Lung (tissue), 12 donors: ENCODE data around the gene NSMCE1. TPM values are rescaled to one million over a fixed set of nuclear protein-coding genes. Genes with fewer than 3 reads are reported as not detected.
A peak's percentile ranks its signal among the peaks of the same experiment; 100 is the strongest.
"Not testable (repeated sequence)": the region's sequence is repeated elsewhere in the genome, so short reads cannot be mapped to it uniquely, and the experiment has no call there.

Experiments used
- ATAC-seq: fragments of 200-7000 bp; cut with Tn5 transposase; one replicate; pipeline ENCODE4 v1.9.1; 2020; ENCODE audit warnings: moderate number of reproducible peaks; ENCODE audit not compliant: insufficient read depth, low FRiP score
- DNase-seq, 3 donors: peaks; one replicate each; pipeline ENCODE4 v3.0.0-alpha.2; 2013 to 2017
- H3K27ac ChIP-seq, 2 donors: one replicate each; pipeline ENCODE4 v1.5.1; 2013; ENCODE audit warnings: mild to moderate bottlenecking in 2 of 2, moderate library complexity in 2 of 2, control low read depth in 1 of 2, inconsistent platforms in 1 of 2, low read depth in 1 of 2, low read length in 1 of 2
- H3K27me3 ChIP-seq, 3 donors: one replicate each; pipeline ENCODE4 v1.5.1; 2013; ENCODE audit warnings: low read length in 2 of 3; ENCODE audit not compliant: control insufficient read depth in 3 of 3, insufficient read depth in 3 of 3
- H3K36me3 ChIP-seq, 4 donors: one replicate each; pipeline ENCODE4 v1.5.1; 2013; ENCODE audit warnings: low read length in 4 of 4, mild to moderate bottlenecking in 1 of 4, moderate library complexity in 1 of 4; ENCODE audit not compliant: control insufficient read depth in 4 of 4, insufficient read depth in 4 of 4
- H3K4me1 ChIP-seq, 5 donors: one replicate each; pipeline ENCODE4 v1.5.1; 2013; ENCODE audit warnings: low read length in 5 of 5, mild to moderate bottlenecking in 2 of 5, moderate library complexity in 1 of 5; ENCODE audit not compliant: control insufficient read depth in 5 of 5, insufficient read depth in 5 of 5
- H3K4me3 ChIP-seq: one replicate; pipeline ENCODE4 v1.5.1; 2013; ENCODE audit warnings: mild to moderate bottlenecking, control low read depth, moderate library complexity
- H3K9ac ChIP-seq, 2 donors: one replicate each; pipeline ENCODE4 v1.5.1; 2013; ENCODE audit warnings: low read length in 2 of 2, control low read depth in 1 of 2; ENCODE audit not compliant: insufficient read depth in 1 of 2
- H3K9me3 ChIP-seq, 4 donors: one replicate each; pipeline ENCODE4 v1.5.1; 2013; ENCODE audit warnings: low read length in 3 of 4, mild to moderate bottlenecking in 1 of 4, moderate library complexity in 1 of 4; ENCODE audit not compliant: control insufficient read depth in 4 of 4, insufficient read depth in 3 of 4
- CTCF ChIP-seq: IDR thresholded peaks from 2 replicates; pipeline ENCODE4 v1.5.1; 2012; ENCODE audit warnings: mild to moderate bottlenecking; ENCODE audit errors: control extremely low read depth, extremely low read depth
- WGBS, 2 donors: extraction: QIAGEN DNeasy Blood & Tissue Kit; methylation state at CpG; one replicate each; pipeline ENCODE4 v1.1.7; 2013; 5-methylcytosine and 5-hydroxymethylcytosine counted together
- polyA plus RNA-seq, 2 donors: library from polyadenylated mRNA; stranded (reverse); fragments of 200-250 nt; gene quantifications; one replicate each; pipeline ENCODE4 v1.2.1, GENCODE V29; 2013
- total RNA-seq, 2 donors: library from RNA; depleted of rRNA in 1 of 2; stranded (reverse); fragments of >200 nt in 1 of 2; gene quantifications; one replicate each; pipeline ENCODE4 v1.2.1, GENCODE V29; 2014 to 2021
- donor health status: control.
- donor health status: control.
- donor health status: Bipolar disorder and iron deficiency.
- donor health status: healthy.
- donor health status: DM: yes; HTN: yes; CAD: no.

NSMCE1 gene
- total and polyA plus RNA-seq, 4 donors: 37.4 to 75.4 (median 57.2) TPM

- 77 to 81% methylated on average over 8 of the region's 8 CpGs for WGBS, 2 donors
- H3K9me3 ChIP-seq: no peaks in the 10 kb centered on the region
Observed at GRCh38 chr16:27267037-27267677, 1.4 kb downstream of the NSMCE1 start.

GRCh38 chr16:27265982-27266381, 2.6 kb downstream of the NSMCE1 start:
- WGBS, 2 donors: 95 to 100% methylated on average over 1 of the region's 1 CpG
- Histone ChIP-seq H3K9me3 (no peaks in the 10 kb centered on the region), H3K9ac (no peak overlapping the region), H3K27me3 (no peaks in the 10 kb centered on the region), H3K27ac (no peak overlapping the region), H3K4me3 (no peak overlapping the region), H3K4me1 (peaks cover 0 to 10% (median 2%) of the 10 kb centered on the region in 5 donors), H3K36me3 (peaks cover 0 to 6% (median 1%) of the 10 kb centered on the region in 4 donors)
- no peak for DNase-seq
- no peak for ATAC-seq
- no peak for TF ChIP-seq CTCF

More at GRCh38 chr16:27267037-27267677, 1.4 kb downstream of the NSMCE1 start:
- peaks cover 0 to 6% (median 1%) of the 10 kb centered on the region in 4 donors for H3K36me3 ChIP-seq
- no peak overlapping the region for H3K27ac ChIP-seq
- DNase-seq (no peak), ATAC-seq (no peak)
- H3K4me3 ChIP-seq: no peak overlapping the region
- peaks cover 0 to 10% (median 2%) of the 10 kb centered on the region in 5 donors for H3K4me1 ChIP-seq
- H3K27me3 ChIP-seq: no peaks in the 10 kb centered on the region
- no peak overlapping the region for H3K9ac ChIP-seq
- TF ChIP-seq CTCF: no peak

GRCh38 chr16:27264151-27264550, 4.4 kb downstream of the NSMCE1 start:
- peaks cover 0 to 7% (median 2%) of the 10 kb centered on the region in 5 donors for H3K4me1 ChIP-seq
- H3K27ac ChIP-seq: no peak overlapping the region
- H3K9me3 ChIP-seq: no peaks in the 10 kb centered on the region
- DNase-seq: no peak
- H3K36me3 ChIP-seq: peaks cover 0 to 6% (median 1%) of the 10 kb centered on the region in 4 donors
- H3K9ac ChIP-seq: no peak overlapping the region
- ATAC-seq: peak; percentile 64
- H3K4me3 ChIP-seq: no peak overlapping the region
- H3K27me3 ChIP-seq: no peaks in the 10 kb centered on the region
- 59 to 78% methylated on average over 6 of the region's 6 CpGs for WGBS, 2 donors
- no peak for TF ChIP-seq CTCF

GRCh38 chr16:27262904-27263423, 5.6 kb downstream of the NSMCE1 start:
- not testable (repeated sequence) for H3K4me1 ChIP-seq, H3K27ac ChIP-seq, H3K36me3 ChIP-seq, H3K9ac ChIP-seq, H3K9me3 ChIP-seq, H3K4me3 ChIP-seq, ATAC-seq, DNase-seq, H3K27me3 ChIP-seq
- WGBS, 2 donors: 79 to 87% methylated on average over 2 of the region's 2 CpGs
